HG02970 (cell line): Measurements from ENCODE around the gene KIF5A.
"Not testable (repeated sequence)": the region's sequence is repeated elsewhere in the genome, so short reads cannot be mapped to it uniquely, and the experiment has no call there.

Experiments
- ATAC-seq: cut with Tn5 transposase; IDR thresholded peaks from one replicate; pipeline ENCODE4 v1.9.1; 2021; ENCODE audit warnings: mild to moderate bottlenecking, moderate library complexity, moderate number of reproducible peaks; ENCODE audit not compliant: unreplicated experiment, low FRiP score

The KIF5A gene

DNA sequence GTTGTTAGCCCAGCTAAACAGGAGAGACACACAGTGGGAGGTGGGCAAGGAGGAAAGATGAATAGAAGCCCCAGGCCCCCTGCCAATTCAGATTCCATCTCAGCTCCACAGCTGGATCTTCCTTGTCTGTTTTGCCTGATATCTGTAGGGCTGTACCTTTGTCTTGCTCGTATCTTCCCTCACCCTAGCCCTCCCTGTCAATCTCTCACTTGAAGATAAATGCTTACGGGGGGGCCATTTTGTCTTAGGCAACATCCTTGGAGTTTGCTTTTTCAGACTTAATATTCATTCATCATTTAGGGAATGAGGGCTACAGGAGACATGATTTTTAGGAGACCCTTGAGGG lies 2.4 kb downstream of the KIF5A start:
- ATAC-seq, result no peak

DNA sequence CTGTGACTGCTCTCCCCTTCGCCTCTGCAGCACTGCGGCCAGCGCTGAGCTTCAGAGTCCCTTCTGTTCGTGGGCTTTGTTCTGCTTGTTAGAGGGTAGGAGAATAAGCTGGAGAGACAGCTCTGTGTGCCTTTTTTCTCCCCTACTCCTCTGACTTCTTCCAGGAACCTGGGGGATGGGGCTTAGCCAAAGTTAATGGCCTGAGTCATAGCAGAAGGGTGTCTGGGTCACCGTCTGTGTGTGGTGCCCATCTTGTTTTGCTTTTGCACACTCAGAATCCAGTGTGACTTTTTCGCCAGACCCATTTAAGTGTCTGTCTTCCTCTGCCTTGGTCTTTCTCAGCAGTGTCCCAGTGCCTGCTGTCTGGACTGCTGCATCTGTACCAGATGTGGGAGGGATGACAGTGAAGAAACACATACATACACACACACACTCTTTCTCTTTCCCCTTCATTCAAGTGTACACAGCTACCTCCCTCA lies 3.0 kb downstream of the KIF5A start:
- ATAC-seq, result no peak

- no peak for ATAC-seq
Observed at GRCh38 chr12:57553343-57554202, 3.7 kb downstream of the KIF5A start.

- no peak for ATAC-seq
Observed at GRCh38 chr12:57554453-57554852, 4.6 kb downstream of the KIF5A start.

DNA sequence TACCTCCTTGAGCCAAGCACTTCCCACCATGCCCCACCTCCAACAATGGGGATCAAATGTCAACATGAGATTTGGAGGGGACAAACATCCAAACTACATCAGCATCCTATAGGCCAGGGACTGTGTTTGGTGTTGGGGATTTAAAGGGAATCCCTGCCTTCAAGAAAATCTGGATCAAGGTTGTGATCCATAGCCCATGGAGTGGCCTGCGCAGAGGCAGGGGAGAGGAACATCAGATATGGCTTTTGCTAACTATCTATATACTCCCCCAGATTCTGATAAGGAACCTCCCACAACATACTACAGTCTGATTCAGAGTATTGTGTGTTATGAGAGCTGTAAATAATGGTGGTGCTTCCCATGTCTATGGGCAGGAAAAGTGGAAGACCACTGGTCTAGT lies 5.1 kb downstream of the KIF5A start:
- ATAC-seq, result no peak

- ATAC-seq, result no peak
Observed at GRCh38 chr12:57558864-57559263, 9.0 kb downstream of the KIF5A start.

GRCh38 chr12:57560516-57560915 lies 10.7 kb downstream of the KIF5A start:
- ATAC-seq, result no peak

DNA sequence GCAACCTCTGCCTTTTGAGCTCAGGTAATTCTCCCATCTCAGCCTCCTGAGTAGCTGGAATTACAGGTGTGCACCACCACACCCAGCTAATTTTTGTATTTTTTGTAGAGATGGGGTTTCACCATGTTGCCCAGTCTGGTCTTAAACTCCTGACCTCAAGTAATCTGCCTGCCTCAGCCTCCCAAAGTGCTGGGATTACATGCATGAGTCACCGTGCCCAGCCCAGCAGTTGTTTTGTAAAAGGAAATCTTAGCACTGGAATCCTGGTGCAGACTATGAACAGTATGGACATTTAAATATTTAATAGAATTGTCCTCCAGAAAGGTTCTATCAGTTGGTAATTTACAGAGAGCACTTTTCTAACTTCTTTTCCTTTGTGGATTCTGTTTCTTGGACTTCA lies 11.3 kb downstream of the KIF5A start:
- not testable (repeated sequence) for ATAC-seq

DNA sequence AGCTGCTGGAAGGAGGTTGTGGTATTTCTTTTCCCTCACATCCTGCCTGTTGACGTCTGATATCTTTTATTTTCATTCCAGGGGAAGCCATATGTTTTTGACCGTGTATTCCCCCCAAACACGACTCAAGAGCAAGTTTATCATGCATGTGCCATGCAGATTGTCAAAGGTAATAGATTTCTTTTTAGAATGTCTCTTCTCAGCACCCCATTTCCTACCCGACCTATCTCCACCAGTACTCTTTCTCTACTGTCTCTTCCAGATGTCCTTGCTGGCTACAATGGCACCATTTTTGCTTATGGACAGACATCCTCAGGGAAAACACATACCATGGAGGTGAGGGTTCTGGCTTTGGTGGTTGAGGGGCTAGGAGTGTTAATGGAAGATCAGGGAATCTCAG lies 13.5 kb downstream of the KIF5A start:
- ATAC-seq, result no peak

DNA sequence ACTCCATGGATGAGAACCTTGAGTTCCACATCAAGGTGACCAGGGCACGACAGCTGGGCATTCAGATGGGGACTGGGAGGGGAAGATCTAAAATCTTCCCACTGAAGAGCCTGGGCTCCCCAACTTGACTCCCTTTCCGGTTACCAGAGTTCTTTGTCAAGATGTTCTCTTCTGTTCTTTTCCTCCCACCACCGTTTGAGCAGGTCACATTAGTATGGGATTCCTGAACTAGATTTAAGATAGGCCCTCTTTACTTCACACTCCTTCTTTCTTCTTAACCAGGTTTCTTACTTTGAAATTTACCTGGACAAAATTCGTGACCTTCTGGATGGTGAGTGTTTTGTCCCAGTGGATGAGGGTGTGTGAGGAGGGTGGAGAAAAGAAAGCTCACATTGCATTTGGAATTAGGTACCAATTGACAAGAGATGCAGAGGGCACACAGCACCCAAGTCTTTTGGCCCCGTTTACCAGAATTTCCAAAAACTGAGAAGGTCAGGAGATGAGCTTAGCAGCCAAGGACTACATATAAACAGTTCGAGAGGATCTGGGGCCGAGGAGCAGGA lies 14.4 kb downstream of the KIF5A start:
- ATAC-seq, result no peak

- ATAC-seq, result no peak
Observed at GRCh38 chr12:57568838-57569237, 19.0 kb downstream of the KIF5A start.

- ATAC-seq, result no peak
Observed at GRCh38 chr12:57569858-57570257, 20.0 kb downstream of the KIF5A start.

DNA sequence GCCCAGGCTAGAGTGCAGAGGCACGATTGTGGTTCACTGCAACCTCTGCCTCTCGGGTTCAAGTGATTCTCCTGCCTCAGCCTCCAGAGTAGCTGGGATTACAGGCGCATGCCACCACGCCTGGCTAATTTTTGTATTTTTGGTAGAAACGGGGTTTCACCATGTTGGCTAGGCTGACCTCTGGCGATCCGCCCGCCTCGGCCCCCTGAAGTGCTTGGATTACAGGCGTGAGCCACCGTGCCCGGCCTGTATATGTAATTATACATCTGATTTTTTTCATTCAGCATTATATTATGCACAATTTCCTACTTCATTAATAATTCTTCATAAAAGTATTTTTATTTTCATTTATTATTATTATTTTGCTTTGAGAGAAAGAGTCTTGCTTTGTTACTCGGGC lies 20.6 kb downstream of the KIF5A start:
- not testable (repeated sequence) for ATAC-seq

- ATAC-seq, result no peak
Observed at GRCh38 chr12:57571926-57572762, 22.3 kb downstream of the KIF5A start.

- no peak for ATAC-seq
Observed at GRCh38 chr12:57574795-57575194, 25.0 kb downstream of the KIF5A start.

- no peak for ATAC-seq
Observed at GRCh38 chr12:57575771-57576612, 26.1 kb downstream of the KIF5A start.

GRCh38 chr12:57576613-57577160 lies 26.8 kb downstream of the KIF5A start:
- ATAC-seq, result no peak

DNA sequence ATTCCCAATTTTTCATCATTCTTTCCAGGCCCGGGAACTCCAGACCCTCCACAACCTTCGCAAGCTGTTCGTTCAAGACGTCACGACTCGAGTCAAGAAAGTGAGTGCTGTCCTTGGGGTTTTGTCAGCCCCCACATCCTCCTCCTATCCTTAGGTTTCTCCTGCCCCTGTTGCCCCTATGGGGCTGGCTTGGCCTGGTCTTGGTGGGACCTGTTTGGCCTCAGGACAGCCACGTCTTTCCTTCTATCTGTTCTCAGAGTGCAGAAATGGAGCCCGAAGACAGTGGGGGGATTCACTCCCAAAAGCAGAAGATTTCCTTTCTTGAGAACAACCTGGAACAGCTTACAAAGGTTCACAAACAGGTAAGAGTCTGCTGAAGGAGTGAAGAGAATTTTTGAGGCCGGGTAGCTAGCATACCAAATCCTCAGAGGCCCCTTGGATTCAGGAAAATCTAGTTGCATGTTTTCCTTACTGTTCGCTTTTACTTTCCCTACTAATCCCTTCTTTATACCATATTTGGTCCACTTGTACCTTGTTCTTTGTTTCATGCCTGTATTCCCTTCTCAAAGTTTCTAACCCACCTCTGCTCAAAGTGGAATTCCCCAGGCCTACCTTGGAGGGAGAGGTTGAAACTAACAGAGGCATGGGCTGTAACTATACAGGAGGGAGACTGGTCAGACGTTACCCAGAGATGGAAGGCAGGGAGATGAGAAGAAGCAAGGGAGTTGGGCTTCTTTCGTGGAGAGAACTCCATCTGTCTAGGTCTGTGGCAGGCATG lies 28.3 kb downstream of the KIF5A start:
- ATAC-seq, result no peak

DNA sequence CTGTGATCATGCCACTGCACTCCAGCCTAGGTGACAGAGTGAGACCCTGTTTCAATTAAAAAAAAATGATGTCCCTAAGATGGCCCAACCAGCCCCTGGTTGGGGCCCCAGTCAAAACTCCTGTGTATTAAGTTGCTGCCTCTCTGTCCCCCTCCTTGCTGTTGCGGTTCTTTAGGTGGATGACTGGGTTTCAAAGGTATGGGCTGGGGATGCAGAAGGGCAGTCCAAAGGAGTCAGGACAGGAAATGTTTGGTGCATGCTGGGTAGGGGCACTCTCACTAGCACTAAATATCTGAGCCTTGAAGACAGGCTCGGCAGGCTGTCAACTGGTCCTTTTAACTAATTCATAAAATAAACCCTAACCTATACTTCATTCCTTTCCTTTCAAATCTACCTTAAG lies 29.2 kb downstream of the KIF5A start:
- ATAC-seq, result no peak
